Uterus (tissue), 2 donors: ENCODE measurements around the gene ZNF232.
"Not testable (repeated sequence)": the region's sequence is repeated elsewhere in the genome, so short reads cannot be mapped to it uniquely, and the experiment has no call there.

ENCODE experiments used
- POLR2A ChIP-seq, 2 donors: fragments of 450-650 bp; IDR thresholded peaks; one replicate each; pipeline ENCODE4 v1.6.1; 2016; ENCODE audit warnings: antibody characterized with exemption in 2 of 2, mild to moderate bottlenecking in 1 of 2, moderate library complexity in 1 of 2
- TF ChIP-seq, protein P1 (sequence below), 4 experiments: fragments of 200-600 bp in 2 of 4; fragments of 450-650 bp in 2 of 4; sonication (generic) in 2 of 4; IDR thresholded peaks; one replicate each; pipeline ENCODE4 v1.5.1; 2016 to 2019; ENCODE audit warnings: antibody characterized with exemption in 4 of 4, mild to moderate bottlenecking in 2 of 4, moderate library complexity in 1 of 4

DNA sequence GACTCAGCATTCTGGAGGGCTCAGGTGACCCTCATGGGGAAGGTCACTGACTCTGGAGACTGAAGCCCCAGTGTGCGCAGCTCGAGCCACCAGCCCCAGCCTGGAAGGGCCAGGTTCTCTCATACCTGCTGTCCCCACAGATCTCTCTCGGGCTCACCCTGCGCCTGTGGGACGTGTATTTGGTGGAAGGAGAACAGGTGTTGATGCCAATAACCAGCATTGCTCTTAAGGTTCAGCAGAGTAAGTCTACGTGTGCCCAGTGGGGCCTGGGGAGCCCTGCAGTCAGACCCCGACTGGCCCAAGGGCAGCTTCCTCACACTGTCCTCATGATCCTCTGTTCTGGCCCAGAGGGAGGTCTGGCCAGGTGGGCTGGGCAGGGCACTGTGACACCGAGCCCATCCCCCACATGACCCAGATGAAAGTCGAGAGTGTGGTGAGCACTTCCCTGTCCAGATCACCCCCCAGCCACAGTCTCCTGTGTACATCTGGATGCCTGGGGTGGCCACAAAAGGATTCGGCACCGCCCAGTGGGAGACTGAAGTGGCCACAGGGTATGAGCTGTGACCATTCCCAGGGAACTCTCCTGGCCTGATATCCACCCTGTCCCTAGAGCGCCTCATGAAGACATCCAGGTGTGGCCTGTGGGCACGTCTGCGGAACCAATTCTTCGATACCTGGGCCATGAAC is 26.0 kb upstream of the ZNF232 start:
- TF ChIP-seq POLR2A (IDR thresholded peaks at IDR 0.05), result not testable (repeated sequence)
- TF ChIP-seq, protein P1, sequence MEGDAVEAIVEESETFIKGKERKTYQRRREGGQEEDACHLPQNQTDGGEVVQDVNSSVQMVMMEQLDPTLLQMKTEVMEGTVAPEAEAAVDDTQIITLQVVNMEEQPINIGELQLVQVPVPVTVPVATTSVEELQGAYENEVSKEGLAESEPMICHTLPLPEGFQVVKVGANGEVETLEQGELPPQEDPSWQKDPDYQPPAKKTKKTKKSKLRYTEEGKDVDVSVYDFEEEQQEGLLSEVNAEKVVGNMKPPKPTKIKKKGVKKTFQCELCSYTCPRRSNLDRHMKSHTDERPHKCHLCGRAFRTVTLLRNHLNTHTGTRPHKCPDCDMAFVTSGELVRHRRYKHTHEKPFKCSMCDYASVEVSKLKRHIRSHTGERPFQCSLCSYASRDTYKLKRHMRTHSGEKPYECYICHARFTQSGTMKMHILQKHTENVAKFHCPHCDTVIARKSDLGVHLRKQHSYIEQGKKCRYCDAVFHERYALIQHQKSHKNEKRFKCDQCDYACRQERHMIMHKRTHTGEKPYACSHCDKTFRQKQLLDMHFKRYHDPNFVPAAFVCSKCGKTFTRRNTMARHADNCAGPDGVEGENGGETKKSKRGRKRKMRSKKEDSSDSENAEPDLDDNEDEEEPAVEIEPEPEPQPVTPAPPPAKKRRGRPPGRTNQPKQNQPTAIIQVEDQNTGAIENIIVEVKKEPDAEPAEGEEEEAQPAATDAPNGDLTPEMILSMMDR (IDR thresholded peaks at IDR 0.05), result not testable (repeated sequence)
